Neural cell (in vitro differentiated cells): ENCODE measurements around the gene DAP3. TPM values are rescaled to one million over a fixed set of nuclear protein-coding genes. Genes with fewer than 3 reads are reported as not detected.
A peak's percentile ranks its signal among the peaks of the same experiment; 100 is the strongest.

ENCODE experiments used
- H2AFZ ChIP-seq: fragments of 200-600, 300-800 bp; sonication (generic), shearing (Covaris generic); 2 replicates; pipeline ENCODE4 v1.6.0; 2014; ENCODE audit warnings: low read depth, mild to moderate bottlenecking, antibody characterized with exemption, low read length, moderate library complexity
- H3F3A ChIP-seq: fragments of 200-600 bp; shearing (Covaris generic); 2 replicates; pipeline ENCODE4 v1.6.1; 2016; ENCODE audit warnings: mild to moderate bottlenecking, moderate library complexity, mixed read lengths, antibody characterized with exemption, low read length; ENCODE audit not compliant: insufficient read depth, poor library complexity, severe bottlenecking
- H3K27ac ChIP-seq: fragments of 200-600, 300-800 bp; sonication (generic), shearing (Covaris generic); 2 replicates; pipeline ENCODE4 v1.5.1; 2014; ENCODE audit warnings: mild to moderate bottlenecking, low read length, moderate library complexity
- H3K27me3 ChIP-seq: fragments of 300-800, 200-600 bp; sonication (generic), shearing (Covaris generic); 2 replicates; pipeline ENCODE4 v1.6.0; 2014; ENCODE audit warnings: mild to moderate bottlenecking, low read depth, low read length, moderate library complexity; ENCODE audit not compliant: insufficient read depth
- H3K36me3 ChIP-seq: fragments of 300-800, 200-600 bp; sonication (generic), shearing (Covaris generic); 2 replicates; pipeline ENCODE4 v1.5.1; 2014; ENCODE audit warnings: mild to moderate bottlenecking, antibody characterized with exemption, low read length, moderate library complexity; ENCODE audit not compliant: insufficient read depth
- H3K4me2 ChIP-seq: fragments of 300-800, 200-600 bp; sonication (generic), shearing (Covaris generic); 2 replicates; pipeline ENCODE4 v1.6.0; 2014; ENCODE audit warnings: mild to moderate bottlenecking, low read length
- H3K4me3 ChIP-seq: fragments of 300-800, 200-600 bp; sonication (generic), shearing (Covaris generic); 2 replicates; pipeline ENCODE4 v1.5.1; 2014; ENCODE audit warnings: mild to moderate bottlenecking, low read length, moderate library complexity
- H3K79me2 ChIP-seq: fragments of 200-600 bp; shearing (Covaris generic); replicated peaks from 2 replicates; pipeline ENCODE4 v1.6.0; 2014; ENCODE audit warnings: mild to moderate bottlenecking, low read length, moderate library complexity; ENCODE audit not compliant: insufficient read depth
- H3K9ac ChIP-seq: fragments of 300-800, 200-600 bp; sonication (generic), shearing (Covaris generic); 2 replicates; pipeline ENCODE4 v1.6.1; 2016; ENCODE audit warnings: mild to moderate bottlenecking, low read length, mixed read lengths
- H3K9me2 ChIP-seq: fragments of 200-600 bp; shearing (Covaris generic); 2 replicates; pipeline ENCODE4 v1.6.1; 2016; ENCODE audit warnings: mild to moderate bottlenecking, low read length, mixed read lengths; ENCODE audit not compliant: insufficient read depth
- H3K9me3 ChIP-seq: fragments of 200-600, 300-800 bp; sonication (generic), shearing (Covaris generic); 2 replicates; pipeline ENCODE4 v1.6.1; 2016; ENCODE audit warnings: mild to moderate bottlenecking, mixed run types, low read length, moderate library complexity, mixed read lengths
- H4K20me1 ChIP-seq: fragments of 200-600 bp; shearing (Covaris generic); 2 replicates; pipeline ENCODE4 v1.6.1; 2016; ENCODE audit warnings: mild to moderate bottlenecking, mixed run types; ENCODE audit not compliant: insufficient read depth
- EP300 ChIP-seq: fragments of 450-650 bp; conservative IDR thresholded peaks from 2 replicates; pipeline ENCODE4 v1.6.1; 2014; ENCODE audit warnings: antibody characterized with exemption, mild to moderate bottlenecking, moderate library complexity; ENCODE audit not compliant: poor library complexity, severe bottlenecking
- EZH2 ChIP-seq: fragments of 200-600, 300-800 bp; shearing (Covaris generic), sonication (generic); IDR thresholded peaks from 2 replicates; pipeline ENCODE4 v1.6.1; 2014; ENCODE audit warnings: antibody characterized with exemption, low read length, borderline replicate concordance, mild to moderate bottlenecking; ENCODE audit not compliant: insufficient read depth, poor library complexity, severe bottlenecking
- MXI1 ChIP-seq: fragments of 450-650 bp; conservative IDR thresholded peaks from 2 replicates; pipeline ENCODE4 v1.6.1; 2014; ENCODE audit warnings: antibody characterized with exemption, mild to moderate bottlenecking; ENCODE audit not compliant: poor library complexity, severe bottlenecking
- POLR2AphosphoS5 ChIP-seq: IDR thresholded peaks from 2 replicates; pipeline ENCODE4 v1.6.1; 2012
- RAD21 ChIP-seq: fragments of 450-650 bp; conservative IDR thresholded peaks from 2 replicates; pipeline ENCODE4 v1.6.1; 2014; ENCODE audit warnings: antibody characterized with exemption, mild to moderate bottlenecking, moderate library complexity
- SMC3 ChIP-seq: fragments of 450-650 bp; conservative IDR thresholded peaks from 2 replicates; pipeline ENCODE4 v1.6.1; 2014; ENCODE audit warnings: antibody characterized with exemption, mild to moderate bottlenecking, moderate library complexity; ENCODE audit not compliant: poor library complexity
- TAF1 ChIP-seq: IDR thresholded peaks from 2 replicates; pipeline ENCODE4 v1.6.1; 2012; ENCODE audit warnings: low read depth
- polyA plus RNA-seq: library from polyadenylated mRNA; depleted of rRNA; stranded (reverse); fragments of >200 nt; gene quantifications from 2 replicates; pipeline ENCODE4 v1.2.3, GENCODE V29; 2014
- TF ChIP-seq, protein P1 (sequence below): IDR thresholded peaks from 2 replicates; pipeline ENCODE4 v1.6.1; 2012; ENCODE audit warnings: borderline replicate concordance
- TF ChIP-seq, protein P2 (sequence below): fragments of 450-650 bp; IDR thresholded peaks from 2 replicates; pipeline ENCODE4 v1.5.1; 2014; ENCODE audit warnings: antibody characterized with exemption, mild to moderate bottlenecking, moderate library complexity; ENCODE audit not compliant: poor library complexity, severe bottlenecking

The DAP3 gene
- polyA plus RNA-seq, 1 donor from 2014 or later, result 180 TPM

- H3F3A ChIP-seq, result no peaks in the 10 kb centered on the region
- H3K9me3 ChIP-seq, result peaks cover 5% of the 10 kb centered on the region
- peak overlapping the region; percentile 42 for H3K9ac ChIP-seq
- no peaks in the 10 kb centered on the region for H3K27me3 ChIP-seq
- peak; percentile 84 for TF ChIP-seq EP300
- TF ChIP-seq SMC3, result peak; percentile 75
- TF ChIP-seq, protein P1, sequence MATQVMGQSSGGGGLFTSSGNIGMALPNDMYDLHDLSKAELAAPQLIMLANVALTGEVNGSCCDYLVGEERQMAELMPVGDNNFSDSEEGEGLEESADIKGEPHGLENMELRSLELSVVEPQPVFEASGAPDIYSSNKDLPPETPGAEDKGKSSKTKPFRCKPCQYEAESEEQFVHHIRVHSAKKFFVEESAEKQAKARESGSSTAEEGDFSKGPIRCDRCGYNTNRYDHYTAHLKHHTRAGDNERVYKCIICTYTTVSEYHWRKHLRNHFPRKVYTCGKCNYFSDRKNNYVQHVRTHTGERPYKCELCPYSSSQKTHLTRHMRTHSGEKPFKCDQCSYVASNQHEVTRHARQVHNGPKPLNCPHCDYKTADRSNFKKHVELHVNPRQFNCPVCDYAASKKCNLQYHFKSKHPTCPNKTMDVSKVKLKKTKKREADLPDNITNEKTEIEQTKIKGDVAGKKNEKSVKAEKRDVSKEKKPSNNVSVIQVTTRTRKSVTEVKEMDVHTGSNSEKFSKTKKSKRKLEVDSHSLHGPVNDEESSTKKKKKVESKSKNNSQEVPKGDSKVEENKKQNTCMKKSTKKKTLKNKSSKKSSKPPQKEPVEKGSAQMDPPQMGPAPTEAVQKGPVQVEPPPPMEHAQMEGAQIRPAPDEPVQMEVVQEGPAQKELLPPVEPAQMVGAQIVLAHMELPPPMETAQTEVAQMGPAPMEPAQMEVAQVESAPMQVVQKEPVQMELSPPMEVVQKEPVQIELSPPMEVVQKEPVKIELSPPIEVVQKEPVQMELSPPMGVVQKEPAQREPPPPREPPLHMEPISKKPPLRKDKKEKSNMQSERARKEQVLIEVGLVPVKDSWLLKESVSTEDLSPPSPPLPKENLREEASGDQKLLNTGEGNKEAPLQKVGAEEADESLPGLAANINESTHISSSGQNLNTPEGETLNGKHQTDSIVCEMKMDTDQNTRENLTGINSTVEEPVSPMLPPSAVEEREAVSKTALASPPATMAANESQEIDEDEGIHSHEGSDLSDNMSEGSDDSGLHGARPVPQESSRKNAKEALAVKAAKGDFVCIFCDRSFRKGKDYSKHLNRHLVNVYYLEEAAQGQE, result peak; percentile 86
- peak; percentile 49 for TF ChIP-seq POLR2AphosphoS5
- TF ChIP-seq, protein P2, sequence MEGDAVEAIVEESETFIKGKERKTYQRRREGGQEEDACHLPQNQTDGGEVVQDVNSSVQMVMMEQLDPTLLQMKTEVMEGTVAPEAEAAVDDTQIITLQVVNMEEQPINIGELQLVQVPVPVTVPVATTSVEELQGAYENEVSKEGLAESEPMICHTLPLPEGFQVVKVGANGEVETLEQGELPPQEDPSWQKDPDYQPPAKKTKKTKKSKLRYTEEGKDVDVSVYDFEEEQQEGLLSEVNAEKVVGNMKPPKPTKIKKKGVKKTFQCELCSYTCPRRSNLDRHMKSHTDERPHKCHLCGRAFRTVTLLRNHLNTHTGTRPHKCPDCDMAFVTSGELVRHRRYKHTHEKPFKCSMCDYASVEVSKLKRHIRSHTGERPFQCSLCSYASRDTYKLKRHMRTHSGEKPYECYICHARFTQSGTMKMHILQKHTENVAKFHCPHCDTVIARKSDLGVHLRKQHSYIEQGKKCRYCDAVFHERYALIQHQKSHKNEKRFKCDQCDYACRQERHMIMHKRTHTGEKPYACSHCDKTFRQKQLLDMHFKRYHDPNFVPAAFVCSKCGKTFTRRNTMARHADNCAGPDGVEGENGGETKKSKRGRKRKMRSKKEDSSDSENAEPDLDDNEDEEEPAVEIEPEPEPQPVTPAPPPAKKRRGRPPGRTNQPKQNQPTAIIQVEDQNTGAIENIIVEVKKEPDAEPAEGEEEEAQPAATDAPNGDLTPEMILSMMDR, result peak; percentile 86
- no peak for TF ChIP-seq MXI1
- TF ChIP-seq TAF1, result no peak
- peak; percentile 82 for TF ChIP-seq RAD21
- no peak for TF ChIP-seq EZH2
- peak overlapping the region; percentile 55 for H3K4me3 ChIP-seq
- no peak overlapping the region for H2AFZ ChIP-seq
- no peaks in the 10 kb centered on the region for H3K79me2 ChIP-seq
- H3K36me3 ChIP-seq, result no peaks in the 10 kb centered on the region
- no peaks in the 10 kb centered on the region for H3K9me2 ChIP-seq
- H3K4me2 ChIP-seq, result no peak overlapping the region
- H3K27ac ChIP-seq, result peak overlapping the region; percentile 70
- no peaks in the 10 kb centered on the region for H4K20me1 ChIP-seq
These were observed 40.4 kb upstream of the DAP3 start for GRCh38 chr1:155648207-155649147.

DNA sequence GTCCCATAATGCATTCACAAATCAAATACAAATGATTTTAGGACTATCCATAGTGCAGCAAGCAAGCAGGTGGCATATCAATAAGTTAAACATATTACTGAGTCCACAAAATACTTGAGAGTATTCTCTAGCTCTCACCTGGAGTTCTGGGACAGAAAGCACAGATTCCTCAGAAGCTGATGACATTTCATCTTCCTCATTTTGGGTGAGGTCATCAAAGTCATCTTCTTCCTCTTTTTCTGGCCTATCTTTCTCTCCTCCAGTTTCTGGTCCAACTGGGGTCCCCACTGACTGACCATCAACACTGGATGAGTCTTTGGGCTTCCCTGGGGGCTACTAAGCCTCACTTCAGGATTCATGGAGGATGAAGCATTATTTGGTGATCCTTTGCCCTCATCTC, 39.2 kb upstream of the DAP3 start:
- Histone ChIP-seq H3F3A (no peaks in the 10 kb centered on the region), H3K79me2 (no peaks in the 10 kb centered on the region), H3K9me2 (no peaks in the 10 kb centered on the region), H2AFZ (no peak overlapping the region), H3K9ac (no peak overlapping the region), H3K9me3 (no peaks in the 10 kb centered on the region), H3K4me3 (no peak overlapping the region), H3K27ac (no peak overlapping the region), H3K4me2 (no peak overlapping the region), H3K27me3 (no peaks in the 10 kb centered on the region), H3K36me3 (no peaks in the 10 kb centered on the region), H4K20me1 (no peaks in the 10 kb centered on the region)
- TF ChIP-seq EZH2, result no peak
- TF ChIP-seq MXI1, result no peak
- no peak for TF ChIP-seq RAD21
- no peak for TF ChIP-seq POLR2AphosphoS5
- TF ChIP-seq TAF1, result no peak
- no peak for TF ChIP-seq EP300
- TF ChIP-seq SMC3, result no peak
- TF ChIP-seq, protein P2, result no peak
